Measurements from ENCODE around the gene PACS1.
A peak's percentile ranks its signal among the peaks of the same experiment; 100 is the strongest.

The PACS1 gene

DNA sequence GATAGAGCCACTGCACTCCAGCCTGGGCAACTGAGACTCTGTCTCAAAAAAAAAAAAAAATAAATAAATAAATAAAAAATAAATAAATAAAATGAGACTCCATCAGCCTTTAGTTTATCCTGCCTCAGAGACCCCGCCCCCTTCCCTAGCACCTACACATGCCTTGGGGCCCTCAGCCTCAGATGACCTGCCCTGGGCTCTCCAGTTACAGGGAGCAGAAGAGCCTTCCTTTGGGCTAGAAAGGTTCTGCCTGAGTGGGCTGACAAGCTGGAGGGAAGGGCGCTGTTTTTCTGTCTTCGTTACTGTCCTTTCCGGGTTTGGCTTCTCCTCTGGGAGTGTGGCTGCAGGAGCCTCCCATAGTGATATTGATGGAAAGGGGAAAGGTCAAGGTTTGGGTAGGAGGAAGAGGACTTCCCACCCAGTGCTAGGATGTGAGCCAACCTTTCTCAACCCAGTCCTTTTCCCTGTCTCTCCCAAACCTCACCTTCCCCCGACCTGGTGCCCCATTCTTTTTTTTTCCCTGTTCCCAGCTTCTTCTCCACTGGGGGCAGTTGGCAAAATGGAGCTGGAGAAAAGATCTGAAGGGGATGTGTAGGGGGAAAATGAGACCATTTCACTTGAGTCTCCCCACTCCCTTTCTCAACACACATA lies 19.4 kb upstream of the PACS1 start:
- no peak for DNase-seq (ENCODE audit: low spot score)

DNA sequence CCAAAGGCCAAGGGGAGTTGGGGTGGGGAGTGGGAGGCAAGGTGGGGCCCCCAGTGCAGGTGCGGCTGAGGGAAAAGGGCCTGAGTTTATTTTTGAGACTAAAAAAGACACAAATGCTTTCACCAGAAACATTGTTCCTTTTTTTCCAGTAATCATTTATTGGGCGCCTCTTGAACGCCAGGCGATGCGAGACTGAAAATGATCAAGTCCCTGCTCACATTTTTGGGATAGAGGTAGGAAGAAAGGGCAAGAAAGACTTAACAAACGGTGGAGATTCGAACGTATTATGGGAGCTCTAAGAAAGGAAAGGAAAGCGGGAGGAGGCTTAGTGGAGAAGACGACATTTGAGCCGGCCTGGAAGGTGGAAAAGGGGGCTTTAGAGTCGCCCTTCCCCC lies 18.7 kb upstream of the PACS1 start:
- no peak for DNase-seq (ENCODE audit: low spot score)

GRCh38 chr11:66051766-66052663 lies 18.1 kb upstream of the PACS1 start, which contains the start of gene SF3B2:
Gene SF3B2, plus strand, starts transcription at chr11:66052364. Its CDS starts 21 bp downstream, at chr11:66052385.
- peak; percentile 98 for DNase-seq (ENCODE audit: low spot score)

DNA sequence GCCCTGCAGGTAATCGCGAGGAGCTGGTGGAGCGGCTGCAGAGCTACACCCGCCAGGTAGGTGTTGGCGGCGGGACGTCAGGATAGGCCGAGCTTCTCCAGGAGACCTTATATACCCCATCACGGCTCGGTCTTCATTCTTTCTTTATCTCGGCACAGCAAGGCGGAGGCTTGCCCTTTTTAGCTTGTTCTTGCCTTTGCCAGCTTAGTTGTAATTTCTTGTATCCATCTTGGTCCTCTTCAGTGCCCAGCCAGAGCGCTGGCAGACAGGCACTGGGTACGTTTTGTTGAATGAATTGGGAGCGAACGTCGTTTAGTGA lies 17.4 kb upstream of the PACS1 start:
- no peak for DNase-seq (ENCODE audit: low spot score)

DNA sequence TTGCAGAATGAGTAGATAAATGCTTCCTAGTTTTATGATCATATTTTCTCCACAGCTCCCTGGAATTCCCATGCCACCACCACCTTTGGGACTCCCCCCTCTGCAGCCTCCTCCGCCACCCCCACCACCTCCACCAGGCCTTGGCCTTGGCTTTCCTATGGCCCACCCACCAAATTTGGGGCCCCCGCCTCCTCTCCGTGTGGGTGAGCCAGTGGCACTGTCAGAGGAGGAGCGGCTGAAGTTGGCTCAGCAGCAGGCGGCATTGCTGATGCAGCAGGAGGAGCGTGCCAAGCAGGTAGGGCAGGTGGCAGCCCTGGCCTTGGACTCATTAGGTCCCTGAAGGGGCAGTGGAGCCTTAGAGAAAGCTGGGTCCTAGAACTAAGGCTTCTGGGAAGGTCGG lies 15.1 kb upstream of the PACS1 start:
- no peak for DNase-seq (ENCODE audit: low spot score)

GRCh38 chr11:66056501-66056900 lies 13.6 kb upstream of the PACS1 start:
- DNase-seq (ENCODE audit: low spot score), result no peak

- no peak for DNase-seq (ENCODE audit: low spot score)
Measured at GRCh38 chr11:66059966-66060680, 9.9 kb upstream of the PACS1 start.

DNA sequence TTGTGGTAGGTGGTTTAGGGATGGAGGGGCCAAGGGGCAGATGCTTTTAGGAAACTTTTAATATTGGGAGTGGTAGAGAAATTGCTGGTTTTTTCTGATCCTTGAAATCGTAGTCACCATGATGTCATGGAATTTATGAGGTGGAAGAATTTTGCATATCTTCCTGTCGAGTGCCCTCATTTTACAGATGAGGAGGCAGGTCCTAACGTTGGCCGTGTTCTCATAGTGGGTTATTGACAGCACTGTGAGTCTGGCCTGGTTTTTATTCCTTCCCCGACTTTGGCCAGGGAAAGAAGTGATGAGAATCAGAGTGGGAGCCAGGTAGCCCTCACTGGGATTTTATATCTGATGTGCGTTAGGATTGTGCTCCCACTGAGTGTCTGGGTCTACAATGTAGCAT lies 8.8 kb upstream of the PACS1 start:
- DNase-seq (ENCODE audit: low spot score), result no peak

DNA sequence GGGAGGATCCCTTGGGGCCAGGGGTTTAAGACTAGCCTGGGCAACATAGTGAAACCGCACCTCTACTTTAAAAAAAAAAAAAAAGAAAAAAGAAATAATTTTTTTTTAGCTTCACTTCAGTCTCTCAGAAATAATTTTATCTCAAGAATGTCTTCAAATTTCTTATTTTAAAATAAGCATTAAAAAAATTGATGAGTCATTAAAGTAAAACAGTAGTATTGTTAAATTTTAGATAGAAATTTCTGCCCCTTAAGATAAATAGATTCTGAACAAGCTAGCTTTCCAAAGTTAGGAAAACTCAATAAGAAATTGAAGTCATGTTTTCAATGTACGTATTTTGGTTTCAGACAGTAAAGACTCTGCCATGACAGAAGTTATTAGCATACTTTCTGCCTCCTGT lies 7.7 kb upstream of the PACS1 start:
- DNase-seq (ENCODE audit: low spot score), result no peak

DNA sequence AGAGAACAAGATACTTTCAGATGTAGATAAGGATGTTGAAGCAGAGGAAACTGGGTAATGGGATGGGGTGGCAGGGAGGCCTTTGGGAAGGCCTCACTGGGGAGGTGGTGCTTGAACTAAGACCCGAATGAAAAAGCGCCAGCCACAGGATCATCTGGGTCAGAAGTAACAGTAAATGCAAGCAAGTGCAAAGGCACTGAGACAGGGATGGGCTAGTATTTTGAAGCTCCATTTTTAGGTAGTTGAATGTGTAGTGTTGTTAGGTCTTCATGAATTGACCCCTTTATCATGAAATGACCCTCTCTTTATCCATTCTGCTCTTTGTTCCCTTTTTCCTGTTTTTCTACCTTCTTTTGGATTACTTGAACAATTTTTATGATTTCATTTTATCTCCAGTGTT lies 6.2 kb upstream of the PACS1 start:
- DNase-seq (ENCODE audit: low spot score), result no peak

GRCh38 chr11:66064571-66064970 lies 5.5 kb upstream of the PACS1 start:
- no peak for DNase-seq (ENCODE audit: low spot score)

DNA sequence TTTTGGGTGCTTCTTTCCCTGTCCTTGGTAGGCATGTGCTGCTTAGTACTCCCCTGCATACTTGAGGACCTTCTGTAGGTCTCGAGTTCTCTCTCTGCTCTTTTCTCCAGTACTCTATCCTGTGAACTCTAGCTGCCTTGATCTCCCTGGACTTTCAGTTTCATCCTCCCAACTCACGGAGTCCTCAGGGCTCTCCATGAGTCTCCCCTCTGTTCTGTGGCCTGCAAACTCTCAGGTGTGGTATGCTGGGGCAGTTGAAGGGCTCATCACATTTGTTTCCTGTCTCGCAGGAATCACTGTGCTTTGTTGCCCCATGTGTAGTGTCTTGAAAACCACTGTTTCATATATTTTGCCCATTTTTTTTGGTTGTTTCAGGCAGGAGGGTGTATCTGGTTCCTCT lies 3.3 kb upstream of the PACS1 start:
- DNase-seq (ENCODE audit: low spot score), result no peak

- DNase-seq (ENCODE audit: low spot score), result no peak
Measured at GRCh38 chr11:66067640-66068039, 2.4 kb upstream of the PACS1 start.

- DNase-seq (ENCODE audit: low spot score), result peak; percentile 80
Measured at GRCh38 chr11:66068154-66068821, 1.8 kb upstream of the PACS1 start.

DNA sequence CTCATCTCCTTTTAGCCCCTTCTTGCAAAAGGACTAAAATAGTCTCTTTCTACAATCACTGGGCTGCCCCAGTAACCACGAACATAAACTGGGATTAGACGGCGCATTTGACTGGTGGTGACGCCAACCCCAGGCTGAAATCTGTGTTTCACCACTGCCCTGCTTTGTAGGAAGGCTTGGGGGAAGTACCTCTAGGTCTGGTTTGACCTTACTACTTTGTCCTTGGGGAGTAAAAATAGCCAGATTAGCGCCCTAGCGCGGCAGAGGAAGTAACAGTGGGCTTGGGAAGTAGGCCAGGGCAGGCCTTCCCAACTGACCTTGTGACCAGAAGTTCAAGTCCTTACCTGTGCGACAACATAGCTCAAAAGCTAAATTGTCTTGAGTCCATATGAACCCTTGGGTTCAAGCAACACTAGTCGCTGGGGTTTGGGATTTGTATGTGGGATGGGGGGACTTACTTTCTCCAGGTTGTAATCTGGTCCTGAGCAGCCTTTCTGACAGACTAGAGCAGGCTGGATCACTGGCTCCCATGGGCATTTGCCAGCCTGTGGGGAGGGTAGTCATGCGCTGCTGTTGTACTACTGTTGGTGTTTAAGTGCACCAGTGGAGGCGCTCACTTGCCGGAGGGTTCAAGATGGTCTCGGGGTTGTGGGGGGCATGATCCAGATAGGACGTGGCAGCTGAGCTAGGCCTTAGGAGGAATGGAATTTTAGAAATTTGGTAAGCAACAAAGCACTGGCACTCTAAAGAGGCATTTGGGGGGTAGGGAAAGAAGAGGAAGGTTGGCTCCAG lies 953 bp upstream of the PACS1 start:
- DNase-seq (ENCODE audit: low spot score), result no peak

DNA sequence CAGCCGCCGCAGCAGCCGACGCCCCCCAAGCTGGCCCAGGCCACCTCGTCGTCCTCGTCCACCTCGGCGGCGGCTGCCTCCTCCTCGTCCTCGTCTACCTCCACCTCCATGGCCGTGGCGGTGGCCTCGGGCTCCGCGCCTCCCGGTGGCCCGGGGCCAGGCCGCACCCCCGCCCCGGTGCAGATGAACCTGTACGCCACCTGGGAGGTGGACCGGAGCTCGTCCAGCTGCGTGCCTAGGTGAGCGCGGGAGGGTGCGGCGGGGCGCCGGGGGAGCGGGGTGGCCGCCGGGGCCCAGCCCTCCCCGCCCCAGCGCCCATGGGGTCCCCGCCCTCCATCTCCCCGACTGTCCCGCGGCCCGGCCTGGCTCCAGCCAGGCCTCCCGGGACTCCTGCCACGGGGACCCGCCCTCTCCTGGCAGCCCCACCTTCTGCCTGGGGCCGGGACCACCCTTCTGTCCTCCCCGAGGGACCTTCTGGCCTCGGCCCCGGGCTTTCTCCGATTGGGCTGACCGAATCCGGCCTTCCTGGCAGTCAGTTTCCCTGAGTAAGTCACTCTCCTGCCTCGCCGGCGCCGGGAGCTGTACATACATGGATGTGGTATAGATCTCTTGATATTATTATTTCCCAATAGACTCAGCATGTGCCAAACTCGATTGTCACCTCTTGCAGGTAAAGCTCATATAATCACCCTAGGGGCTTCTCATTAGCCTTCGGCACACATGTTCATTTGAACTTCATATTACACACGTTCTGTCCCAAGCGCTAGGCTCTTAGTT lies 720 bp downstream of the PACS1 start:
- DNase-seq (ENCODE audit: low spot score), result no peak

- no peak for DNase-seq (ENCODE audit: low spot score)
Measured at GRCh38 chr11:66071381-66071801, 1.3 kb downstream of the PACS1 start.

GRCh38 chr11:66072081-66072480 lies 2.0 kb downstream of the PACS1 start:
- no peak for DNase-seq (ENCODE audit: low spot score)

GRCh38 chr11:66072518-66072917 lies 2.4 kb downstream of the PACS1 start:
- DNase-seq (ENCODE audit: low spot score), result no peak

- DNase-seq (ENCODE audit: low spot score), result no peak
Measured at GRCh38 chr11:66073669-66074068, 3.6 kb downstream of the PACS1 start.

DNA sequence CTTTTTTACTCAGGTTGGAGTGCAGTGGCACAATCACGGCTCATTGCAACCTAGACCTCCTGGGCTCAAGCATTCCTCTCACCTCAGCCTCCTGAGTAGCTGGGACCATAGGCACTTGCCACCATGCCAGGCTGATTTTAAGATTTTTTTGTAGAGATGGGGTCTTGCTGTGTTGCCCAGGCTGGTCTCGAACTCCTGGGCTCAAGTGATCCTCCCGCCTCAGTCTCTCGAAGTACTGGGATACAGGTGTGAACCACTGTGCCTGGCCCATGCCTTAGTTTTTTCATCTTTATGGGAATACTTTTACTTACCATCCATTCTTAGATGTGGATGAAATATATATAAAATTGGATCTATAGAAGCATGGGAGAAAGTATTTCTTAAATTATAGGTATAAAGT lies 5.2 kb downstream of the PACS1 start:
- DNase-seq (ENCODE audit: low spot score), result no peak

All from left forelimb (tissue), 1 donor.